GM12878 (cell line): Measurements from ENCODE around the gene RPL37A. TPM values are rescaled to one million over a fixed set of nuclear protein-coding genes. Genes with fewer than 3 reads are reported as not detected.

Source experiments
- ATAC-seq: fragments of 200-7000 bp; cut with Tn5 transposase; 3 replicates; pipeline ENCODE4 v1.9.1; 2020; ENCODE audit warnings: mild to moderate bottlenecking, moderate library complexity
- BruUV-seq: library from RNA; stranded (reverse); fragments of 400-500 nt; replicated peaks from 2 replicates; lab custom pipeline; 2021; lab: Mats Ljungman, UMichigan
- CTCF ChIA-PET: fragments of 300-600 bp; sonication (Branson Sonifier 250); formaldehyde crosslinking; extraction: SDS; loops from one replicate; lab custom pipeline; 2021; ENCODE audit warnings: inconsistent platforms; lab: Yijun Ruan, JAX
- POLR2A ChIA-PET: fragments of 350-600 bp; formaldehyde crosslinking; extraction: SDS; loops from one replicate; lab custom pipeline; 2021; ENCODE audit warnings: inconsistent platforms; lab: Charles Lee
- RAD21 ChIA-PET: fragments of 300-600 bp; sonication (Branson Sonifier 250); formaldehyde crosslinking; loops from one replicate; lab custom pipeline; 2023; ENCODE audit warnings: antibody characterized with exemption; ENCODE audit not compliant: unreplicated experiment; lab: Charles Lee
- SMC1A ChIA-PET: fragments of 300-600 bp; sonication (Branson Sonifier 250); formaldehyde crosslinking; loops from one replicate; lab custom pipeline; 2023; ENCODE audit not compliant: unreplicated experiment, uncharacterized antibody; lab: Charles Lee
- DNase-seq: peaks from one replicate; pipeline ENCODE4 v3.0.0-alpha.2; 2011; ENCODE audit warnings: low read depth, low spot score
- FAIRE-seq: peaks from 3 replicates; lab custom pipeline; 2011; peaks lifted over from hg19 to GRCh38; lab: Jason Lieb, UNC
- H2AFZ ChIP-seq: 2 replicates; pipeline ENCODE4 v1.6.0; 2011; ENCODE audit warnings: low read depth, low read length, control low read depth; ENCODE audit not compliant: control insufficient read depth
- H3K27ac ChIP-seq: 2 replicates; pipeline ENCODE4 v1.5.1; 2011; ENCODE audit warnings: control low read depth; ENCODE audit not compliant: control insufficient read depth, insufficient read depth
- H3K27me3 ChIP-seq, 2 experiments: replicated peaks in 1 of 2; 2 replicates each; pipeline versions ENCODE4 v1.6.0 to v1.6.1; 2011; ENCODE audit warnings: low read length in 1 of 2; ENCODE audit not compliant: control insufficient read depth in 2 of 2, insufficient read depth in 2 of 2
- H3K36me3 ChIP-seq, 2 experiments: 2 replicates each; pipeline ENCODE4 v1.5.1; 2011; ENCODE audit warnings: low read length in 1 of 2; ENCODE audit not compliant: control insufficient read depth in 2 of 2, insufficient read depth in 2 of 2
- H3K4me1 ChIP-seq: 2 replicates; pipeline ENCODE4 v1.6.1; 2011; ENCODE audit warnings: mild to moderate bottlenecking, low read length, moderate library complexity, mixed read lengths; ENCODE audit not compliant: control insufficient read depth, insufficient read depth
- H3K4me2 ChIP-seq: 2 replicates; pipeline ENCODE4 v1.6.0; 2011; ENCODE audit warnings: control low read depth; ENCODE audit not compliant: control insufficient read depth, insufficient read depth
- H3K4me3 ChIP-seq: fragments of 200-600 bp; sonication (generic); 2 replicates; pipeline ENCODE4 v1.5.1; 2016
- H3K79me2 ChIP-seq: 2 replicates; pipeline ENCODE4 v1.6.0; 2011; ENCODE audit warnings: low read length; ENCODE audit not compliant: control insufficient read depth, insufficient read depth
- H3K9ac ChIP-seq: 2 replicates; pipeline ENCODE4 v1.8.0; 2011; ENCODE audit warnings: low read length, control low read depth, mixed read lengths; ENCODE audit not compliant: control insufficient read depth, insufficient read depth
- H3K9me3 ChIP-seq: replicated peaks from 3 replicates; pipeline ENCODE4 v1.5.1; 2011; ENCODE audit warnings: mild to moderate bottlenecking, low read length; ENCODE audit not compliant: control insufficient read depth, insufficient read depth
- H4K20me1 ChIP-seq: 2 replicates; pipeline ENCODE4 v1.6.0; 2011; ENCODE audit not compliant: control insufficient read depth, insufficient read depth
- NFIC ChIP-seq: IDR thresholded peaks from 2 replicates; pipeline ENCODE4 v1.6.1; 2012; ENCODE audit warnings: low read depth, mild to moderate bottlenecking, inconsistent platforms, low read length, moderate library complexity
- POLR2A ChIP-seq: IDR thresholded peaks from 2 replicates; pipeline ENCODE4 v1.6.1; 2011; ENCODE audit warnings: low read depth, mild to moderate bottlenecking, low read length
- POLR2AphosphoS5 ChIP-seq: IDR thresholded peaks from 2 replicates; pipeline ENCODE4 v1.6.1; 2011; ENCODE audit warnings: mild to moderate bottlenecking, low read length, inconsistent platforms
- TARDBP ChIP-seq: IDR thresholded peaks from 2 replicates; pipeline ENCODE4 v1.6.1; 2016; ENCODE audit warnings: borderline replicate concordance
- ZBED1 ChIP-seq: IDR thresholded peaks from 2 replicates; pipeline ENCODE4 v1.6.1; 2016; ENCODE audit warnings: borderline replicate concordance
- WGBS: methylation state at CpG from one replicate; pipeline ENCODE4 v1.1.6; 2016; ENCODE audit warnings: low lambda C conversion rate; ENCODE audit not compliant: insufficient replicate concordance, insufficient coverage; ENCODE audit errors: missing lambda C conversion rate; 5-methylcytosine and 5-hydroxymethylcytosine counted together
- in situ Hi-C: fragments of 300-500 bp; cut with MboI; formaldehyde crosslinking; loops from 9 replicates; pipeline ENCODE4 v1.14.3; 2018; ENCODE audit warnings: mixed read lengths
- intact Hi-C: fragments of 100-400 bp; cut with micrococcal nuclease; formaldehyde crosslinking; loops from one replicate; pipeline ENCODE4 v1.14.2; 2022; ENCODE audit not compliant: unreplicated experiment
- polyA plus RNA-seq, 11 experiments: library from polyadenylated mRNA; depleted of rRNA in 4 of 11; unstranded in 6 of 11; stranded (reverse) in 5 of 11; fragments of >200 nt; fragmentation: Nextera tagmentation in 4 of 11; fragmentation: Illumina TruSeq in 1 of 11; extraction: Ambion mirVana in 4 of 11; extraction: Trizol in 1 of 11; gene quantifications; 1 replicate in 1 of 11; 2 replicates in 10 of 11; pipeline versions ENCODE4 v1.2.1 to v1.2.3, GENCODE V29; 2011 to 2016; ENCODE audit warnings: inconsistent platforms in 2 of 11, missing spikeins in 2 of 11, low read depth in 1 of 11
- total RNA-seq, 4 experiments: library from RNA; depleted of rRNA in 3 of 4; stranded (reverse); fragments of >200 nt in 3 of 4; fragmentation: Illumina TruSeq in 1 of 4; extraction: Trizol in 1 of 4; gene quantifications; 2 replicates each; pipeline versions ENCODE4 v1.2.1 to v1.2.3, GENCODE V29; 2013 to 2021
- TF ChIP-seq, protein P1 (sequence below): fragments of 450-650 bp; IDR thresholded peaks from 2 replicates; pipeline ENCODE4 v1.6.1; 2017; ENCODE audit warnings: mild to moderate bottlenecking, moderate library complexity
- TF ChIP-seq, protein P2 (sequence below): IDR thresholded peaks from 2 replicates; pipeline ENCODE4 v1.6.1; 2012; ENCODE audit warnings: low read length, inconsistent platforms

RPL37A gene
- total and polyA plus RNA-seq, 10 of the 15 experiments (the other 5 are each of a cell fraction or from before 2014, with no cell fraction given), result 2,847 to 6,854 (median 5,110) TPM

- POLR2A ChIA-PET, result no interaction called here
- Histone ChIP-seq H3K4me1 (peaks cover 7% of the 10 kb centered on the region; the same call in 1 of the 2 replicates), H3K27ac (no peak overlapping the region), H4K20me1 (peaks cover 4% of the 10 kb centered on the region; the same call in 1 of the 2 replicates), H3K27me3 (no peaks in the 10 kb centered on the region), H3K9ac (no peak overlapping the region), H3K79me2 (peaks cover 48% of the 10 kb centered on the region), H3K4me3 (0 out of 2 replicates have a peak overlapping the region, but pooled peaks have one; percentile 3), H3K36me3 (peaks cover 10 to 51% of the 10 kb centered on the region in 2 experiments), H3K9me3 (no peaks in the 10 kb centered on the region; the same call in 2 of the 3 replicates), H3K4me2 (peak overlapping the region; percentile 61; the same call in 1 of the 2 replicates), H2AFZ (no peak overlapping the region)
- TF ChIP-seq TARDBP (no peak), ZBED1 (peak; percentile 1; the same call in 1 of the 2 replicates), POLR2A (0 out of 2 replicates have a peak, but pooled peaks have one; percentile 38), NFIC (0 out of 2 replicates have a peak, but pooled peaks have one; percentile 10), POLR2AphosphoS5 (peak; percentile 39)
- TF ChIP-seq, protein P1, sequence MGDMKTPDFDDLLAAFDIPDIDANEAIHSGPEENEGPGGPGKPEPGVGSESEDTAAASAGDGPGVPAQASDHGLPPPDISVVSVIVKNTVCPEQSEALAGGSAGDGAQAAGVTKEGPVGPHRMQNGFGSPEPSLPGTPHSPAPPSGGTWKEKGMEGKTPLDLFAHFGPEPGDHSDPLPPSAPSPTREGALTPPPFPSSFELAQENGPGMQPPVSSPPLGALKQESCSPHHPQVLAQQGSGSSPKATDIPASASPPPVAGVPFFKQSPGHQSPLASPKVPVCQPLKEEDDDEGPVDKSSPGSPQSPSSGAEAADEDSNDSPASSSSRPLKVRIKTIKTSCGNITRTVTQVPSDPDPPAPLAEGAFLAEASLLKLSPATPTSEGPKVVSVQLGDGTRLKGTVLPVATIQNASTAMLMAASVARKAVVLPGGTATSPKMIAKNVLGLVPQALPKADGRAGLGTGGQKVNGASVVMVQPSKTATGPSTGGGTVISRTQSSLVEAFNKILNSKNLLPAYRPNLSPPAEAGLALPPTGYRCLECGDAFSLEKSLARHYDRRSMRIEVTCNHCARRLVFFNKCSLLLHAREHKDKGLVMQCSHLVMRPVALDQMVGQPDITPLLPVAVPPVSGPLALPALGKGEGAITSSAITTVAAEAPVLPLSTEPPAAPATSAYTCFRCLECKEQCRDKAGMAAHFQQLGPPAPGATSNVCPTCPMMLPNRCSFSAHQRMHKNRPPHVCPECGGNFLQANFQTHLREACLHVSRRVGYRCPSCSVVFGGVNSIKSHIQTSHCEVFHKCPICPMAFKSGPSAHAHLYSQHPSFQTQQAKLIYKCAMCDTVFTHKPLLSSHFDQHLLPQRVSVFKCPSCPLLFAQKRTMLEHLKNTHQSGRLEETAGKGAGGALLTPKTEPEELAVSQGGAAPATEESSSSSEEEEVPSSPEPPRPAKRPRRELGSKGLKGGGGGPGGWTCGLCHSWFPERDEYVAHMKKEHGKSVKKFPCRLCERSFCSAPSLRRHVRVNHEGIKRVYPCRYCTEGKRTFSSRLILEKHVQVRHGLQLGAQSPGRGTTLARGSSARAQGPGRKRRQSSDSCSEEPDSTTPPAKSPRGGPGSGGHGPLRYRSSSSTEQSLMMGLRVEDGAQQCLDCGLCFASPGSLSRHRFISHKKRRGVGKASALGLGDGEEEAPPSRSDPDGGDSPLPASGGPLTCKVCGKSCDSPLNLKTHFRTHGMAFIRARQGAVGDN, result no peak
- TF ChIP-seq, protein P2, sequence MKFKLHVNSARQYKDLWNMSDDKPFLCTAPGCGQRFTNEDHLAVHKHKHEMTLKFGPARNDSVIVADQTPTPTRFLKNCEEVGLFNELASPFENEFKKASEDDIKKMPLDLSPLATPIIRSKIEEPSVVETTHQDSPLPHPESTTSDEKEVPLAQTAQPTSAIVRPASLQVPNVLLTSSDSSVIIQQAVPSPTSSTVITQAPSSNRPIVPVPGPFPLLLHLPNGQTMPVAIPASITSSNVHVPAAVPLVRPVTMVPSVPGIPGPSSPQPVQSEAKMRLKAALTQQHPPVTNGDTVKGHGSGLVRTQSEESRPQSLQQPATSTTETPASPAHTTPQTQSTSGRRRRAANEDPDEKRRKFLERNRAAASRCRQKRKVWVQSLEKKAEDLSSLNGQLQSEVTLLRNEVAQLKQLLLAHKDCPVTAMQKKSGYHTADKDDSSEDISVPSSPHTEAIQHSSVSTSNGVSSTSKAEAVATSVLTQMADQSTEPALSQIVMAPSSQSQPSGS, result peak; percentile 28; the same call in 1 of the 2 replicates
- CTCF ChIA-PET, result interaction anchor here (0.5 to 1.0 kb wide), 2 partner anchors 10 to 320 kb away, joined by 3 read pairs; no protein-coding TSS in a partner anchor
- in situ Hi-C loops, result no loop called here
- intact Hi-C loops, result loop anchor here (10.0 kb wide), 1 partner anchor 388 kb away; no protein-coding TSS in a partner anchor
- RAD21 ChIA-PET, result no interaction called here
- no peak for ATAC-seq
- WGBS, result 99% methylated on average over 6 of the region's 6 CpGs
- SMC1A ChIA-PET, result interaction anchor here (0.9 kb wide), 1 partner anchor 12 kb away, joined by 3 read pairs; no protein-coding TSS in a partner anchor
- no TSS peak for BruUV-seq
- FAIRE-seq, result no peak
- DNase-seq, result no peak
Measured at GRCh38 chr2:216503159-216503629, 4.5 kb downstream of the RPL37A start.
